ENCODE data around the gene FRYL.

FRYL gene

DNA sequence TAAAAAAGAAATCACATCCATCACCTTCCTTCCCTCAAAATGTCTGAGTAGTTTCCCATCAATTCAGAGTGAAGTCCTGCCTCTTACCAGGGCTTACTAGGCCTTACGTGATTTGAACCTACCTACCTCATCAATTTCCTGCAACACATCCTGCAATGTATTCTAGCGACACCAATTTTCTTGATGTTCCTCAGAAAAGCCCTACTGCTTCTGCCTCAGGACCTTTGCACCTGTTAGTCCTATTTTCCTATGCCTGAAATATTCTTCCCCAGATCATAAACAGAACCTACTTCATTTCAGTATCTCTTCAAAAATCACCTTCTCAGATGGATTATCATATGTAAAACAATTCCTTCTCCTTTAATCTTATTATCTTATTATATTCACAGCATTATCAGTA lies 237.2 kb downstream of the FRYL start:
- DNase-seq: no peak

DNA sequence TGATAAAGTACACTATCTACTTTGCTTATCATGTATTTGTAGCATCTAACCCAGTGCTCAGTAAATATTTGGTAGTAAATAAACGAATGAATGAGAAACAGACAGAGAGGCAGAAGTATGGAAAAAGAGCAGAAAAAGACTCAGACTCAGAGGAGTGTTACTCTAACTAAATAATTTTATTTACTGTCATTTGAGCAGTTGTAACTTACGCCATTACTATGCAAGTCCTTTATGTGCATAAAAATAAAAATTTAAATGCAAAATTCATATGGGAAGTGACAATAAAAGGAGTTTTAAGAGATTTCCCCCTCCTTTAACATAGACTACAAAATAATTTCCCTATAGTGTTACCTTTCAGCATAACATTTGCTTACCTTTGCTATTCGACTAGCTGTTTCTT lies 240.5 kb downstream of the FRYL start:
- DNase-seq: no peak

DNA sequence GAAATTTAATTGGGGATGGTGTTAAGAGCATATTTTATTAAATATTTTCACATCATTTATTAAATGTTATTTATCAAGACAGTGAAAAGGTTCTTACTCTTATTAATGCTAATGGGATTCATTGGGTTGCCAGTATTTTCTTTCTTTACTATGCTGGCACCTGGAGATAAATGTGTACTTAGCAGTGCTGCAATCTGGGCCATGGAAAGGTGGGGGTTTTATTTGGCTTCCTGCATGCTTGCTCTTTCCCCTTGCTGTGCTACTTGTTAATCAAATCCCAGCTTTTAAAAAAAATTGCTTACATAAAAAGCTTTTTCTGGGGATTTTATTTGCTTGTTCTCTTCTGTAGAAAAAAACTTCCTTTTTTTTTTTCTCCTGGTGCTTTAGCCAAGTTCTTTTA lies 241.7 kb downstream of the FRYL start:
- no peak for DNase-seq

DNA sequence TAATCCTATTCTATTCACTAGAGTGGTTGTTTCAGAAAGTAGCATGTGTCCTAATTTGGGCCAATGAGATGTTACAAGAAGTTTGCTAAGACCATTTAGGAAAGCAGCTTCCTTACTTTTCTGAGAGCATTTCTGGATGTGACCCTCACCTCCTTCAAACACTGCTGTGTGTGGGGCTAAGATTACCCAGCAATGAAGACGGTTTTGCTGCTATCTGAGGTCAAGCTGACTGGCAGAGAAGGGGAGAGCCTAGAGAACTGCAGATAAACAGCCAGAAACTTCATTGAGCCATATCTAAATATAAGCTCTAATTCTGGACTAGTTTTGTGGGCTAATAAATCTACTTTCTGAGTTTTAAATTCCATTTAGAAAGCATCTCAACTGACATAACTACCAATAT lies 253.7 kb downstream of the FRYL start:
- no peak for DNase-seq

DNA sequence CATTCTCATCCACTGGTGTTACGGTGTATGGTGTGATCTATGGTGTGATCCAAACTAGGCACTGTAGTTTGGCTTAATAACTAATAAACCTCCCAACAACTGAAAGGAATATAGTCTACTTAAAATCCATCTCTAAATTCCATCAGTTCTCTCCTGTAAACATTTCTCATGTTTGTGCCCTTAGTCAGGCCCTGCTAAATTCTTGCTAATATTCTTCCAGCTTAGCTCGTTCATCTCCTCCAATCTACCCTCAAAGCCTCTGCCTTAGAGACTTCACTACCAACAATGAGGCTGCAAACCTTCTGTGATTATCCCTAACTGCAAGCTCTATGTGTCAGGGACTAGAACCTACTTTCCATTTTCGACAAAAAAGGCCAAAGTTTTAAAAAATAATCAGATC lies 261.9 kb downstream of the FRYL start:
- DNase-seq: no peak

DNA sequence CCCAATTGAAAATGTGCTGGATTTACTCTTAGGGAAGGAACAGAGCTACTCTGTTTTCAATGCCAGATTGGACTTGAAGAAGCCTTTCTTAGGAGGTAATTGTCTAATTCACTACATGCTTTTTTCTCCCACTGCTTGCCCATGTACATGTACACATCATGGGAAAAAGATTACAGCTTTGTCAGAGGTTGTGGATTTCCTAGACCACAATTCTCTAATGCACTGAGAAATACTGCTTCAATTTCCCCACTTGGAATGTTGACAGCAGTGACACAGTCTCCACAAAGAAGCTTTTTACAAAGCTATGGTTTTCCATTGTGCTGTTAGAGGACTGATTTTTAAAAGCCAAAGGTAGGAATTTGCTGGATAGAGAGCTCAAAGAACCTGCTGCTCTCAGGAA lies 270.5 kb downstream of the FRYL start:
- no peak for DNase-seq

DNA sequence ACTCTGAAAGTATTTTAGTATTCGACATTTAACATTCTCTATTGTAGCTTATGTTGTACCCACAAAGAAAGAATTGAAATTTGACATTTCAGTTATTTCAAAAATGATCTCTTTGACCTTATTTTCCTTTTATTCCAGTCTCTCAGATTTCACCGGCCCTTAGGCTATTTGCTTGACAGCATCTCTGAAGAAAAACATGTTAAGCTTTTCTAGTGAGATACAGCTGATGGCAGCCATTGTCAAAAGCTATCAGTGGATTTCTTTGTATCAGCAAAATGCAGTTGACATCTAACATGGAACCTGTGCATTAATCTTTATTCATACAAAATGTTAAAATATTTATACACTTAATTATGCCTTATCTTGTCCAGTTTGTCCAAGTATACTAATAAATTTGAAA lies 273.4 kb downstream of the FRYL start:
- no peak for DNase-seq

DNA sequence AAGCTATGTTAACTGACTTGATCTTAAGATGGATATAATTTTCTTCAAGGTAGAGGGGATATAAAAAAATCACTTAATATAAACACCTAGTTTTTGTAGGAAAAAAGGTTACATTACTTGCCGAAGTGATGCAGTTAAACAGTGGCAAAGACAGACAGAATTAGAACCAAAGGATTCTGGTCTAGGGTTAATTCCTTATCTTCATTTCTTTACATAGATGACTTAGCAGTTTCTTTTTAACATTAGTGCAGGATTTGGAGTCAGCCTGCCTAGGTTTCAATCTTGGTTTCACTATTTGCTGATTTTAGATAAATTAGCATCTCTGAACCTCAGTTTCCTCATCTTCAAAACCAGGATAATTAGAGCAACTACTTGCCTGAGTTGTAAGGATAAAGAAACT lies 275.7 kb downstream of the FRYL start:
- no peak for DNase-seq

DNA sequence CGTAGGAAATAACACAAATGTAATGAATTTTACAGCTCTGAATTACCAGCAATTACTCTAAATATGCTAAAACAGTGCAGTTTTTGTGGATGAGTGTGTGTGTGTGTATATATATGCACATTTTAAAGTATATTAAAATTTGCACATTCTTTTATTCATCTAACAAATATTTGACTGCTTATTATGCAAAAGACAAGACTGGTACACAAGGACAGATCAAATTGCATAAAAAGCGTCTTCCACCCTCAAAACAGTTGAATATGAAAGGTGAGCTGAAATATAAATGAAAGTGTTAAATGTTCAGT lies 276.1 kb downstream of the FRYL start:
- DNase-seq: no peak

DNA sequence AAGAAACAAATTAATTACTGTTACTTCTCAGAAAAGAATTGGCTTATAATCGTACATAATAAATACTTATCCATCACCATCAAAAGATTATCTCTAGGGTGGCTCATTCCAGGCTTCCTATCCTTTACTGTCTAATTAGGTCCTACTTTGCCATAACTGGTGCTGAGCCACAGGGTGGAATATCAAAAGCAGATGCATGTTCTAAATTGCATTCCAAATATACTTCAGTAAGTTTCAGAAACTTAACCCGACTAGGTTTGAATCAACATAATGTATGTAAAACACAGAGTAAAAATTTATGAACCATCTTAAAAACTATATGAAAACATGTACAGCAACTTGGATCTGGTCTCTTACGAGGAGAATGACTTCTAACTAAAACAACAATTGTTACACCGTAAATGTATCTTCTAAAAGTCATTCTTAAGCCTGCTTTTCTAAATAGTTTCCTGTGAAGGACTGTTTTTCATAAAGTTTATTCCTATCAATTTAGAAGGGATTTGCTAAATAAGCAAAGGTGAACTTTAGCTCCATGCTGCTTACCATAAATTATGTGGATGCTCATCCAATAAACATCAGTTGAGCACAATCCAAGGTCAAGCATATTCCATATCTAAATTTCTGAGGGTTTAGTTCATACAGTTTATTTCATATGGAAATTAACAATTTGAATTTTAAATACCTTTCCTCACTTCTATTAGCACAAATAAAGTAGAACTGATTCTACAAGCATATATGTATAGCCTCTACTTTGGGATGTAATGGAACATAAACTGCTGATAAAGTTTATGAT lies 276.6 kb downstream of the FRYL start:
- DNase-seq: no peak

DNA sequence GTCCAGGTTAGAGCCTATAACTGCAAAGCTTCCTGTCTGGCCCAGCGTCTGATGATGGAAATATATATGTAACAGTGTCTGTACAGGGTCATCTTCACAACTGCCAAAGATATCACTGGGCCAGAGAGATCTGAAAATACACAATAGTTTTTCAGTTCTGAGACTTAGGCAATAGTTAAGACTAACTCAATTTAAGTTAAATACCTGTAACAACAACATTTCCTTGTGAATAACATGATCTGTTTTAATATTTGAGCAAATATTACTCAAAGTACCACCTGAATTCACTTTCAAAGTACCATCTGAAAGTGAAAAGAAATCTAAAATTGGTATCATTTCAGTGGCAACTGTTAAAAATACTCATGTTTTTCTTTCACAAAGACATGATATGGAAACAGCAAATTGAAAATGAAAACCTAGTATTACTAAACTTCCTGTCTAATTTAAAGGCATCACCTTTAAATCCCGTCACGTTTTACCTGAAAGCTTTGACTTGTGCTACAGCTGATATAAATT lies 280.5 kb downstream of the FRYL start:
- no peak for DNase-seq

DNA sequence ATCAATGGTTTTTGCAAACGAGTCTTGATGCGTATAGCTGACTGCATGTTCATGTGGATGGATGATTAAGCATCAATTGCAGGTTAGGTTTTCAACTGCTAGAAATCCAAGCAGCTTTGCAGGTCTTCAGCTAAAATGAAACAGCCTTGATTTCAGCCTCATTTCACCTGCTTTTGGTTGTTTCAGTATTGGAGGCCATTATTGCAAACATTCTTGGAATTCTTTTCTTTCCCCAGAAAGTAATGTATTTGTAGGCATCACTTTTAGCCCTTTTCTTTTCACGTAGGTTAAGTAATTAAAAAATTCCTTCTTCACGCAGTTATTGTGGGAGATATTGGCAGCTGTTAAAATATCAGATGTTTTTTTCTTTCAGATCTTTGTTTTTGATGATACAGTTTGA lies 281.2 kb downstream of the FRYL start:
- no peak for DNase-seq

DNA sequence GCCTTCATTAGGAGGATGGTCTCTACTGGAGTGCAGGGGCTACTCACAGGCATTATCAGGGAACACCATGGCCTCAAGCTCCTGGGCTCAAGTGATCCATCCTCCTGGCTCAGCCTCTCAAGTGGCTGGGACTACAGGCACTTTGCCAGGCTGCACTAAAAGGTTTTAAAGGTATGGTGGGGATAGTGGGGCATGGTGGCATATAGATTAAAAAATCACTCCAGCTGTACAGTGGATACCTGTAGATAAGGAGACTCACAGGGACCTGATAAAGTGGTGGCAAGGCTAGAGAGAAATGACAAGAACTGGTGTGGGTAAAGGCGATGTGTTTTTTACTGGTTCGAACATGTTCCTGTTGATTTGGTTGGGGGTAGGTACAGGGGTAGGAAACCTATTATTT lies 284.1 kb downstream of the FRYL start:
- DNase-seq: no peak

DNA sequence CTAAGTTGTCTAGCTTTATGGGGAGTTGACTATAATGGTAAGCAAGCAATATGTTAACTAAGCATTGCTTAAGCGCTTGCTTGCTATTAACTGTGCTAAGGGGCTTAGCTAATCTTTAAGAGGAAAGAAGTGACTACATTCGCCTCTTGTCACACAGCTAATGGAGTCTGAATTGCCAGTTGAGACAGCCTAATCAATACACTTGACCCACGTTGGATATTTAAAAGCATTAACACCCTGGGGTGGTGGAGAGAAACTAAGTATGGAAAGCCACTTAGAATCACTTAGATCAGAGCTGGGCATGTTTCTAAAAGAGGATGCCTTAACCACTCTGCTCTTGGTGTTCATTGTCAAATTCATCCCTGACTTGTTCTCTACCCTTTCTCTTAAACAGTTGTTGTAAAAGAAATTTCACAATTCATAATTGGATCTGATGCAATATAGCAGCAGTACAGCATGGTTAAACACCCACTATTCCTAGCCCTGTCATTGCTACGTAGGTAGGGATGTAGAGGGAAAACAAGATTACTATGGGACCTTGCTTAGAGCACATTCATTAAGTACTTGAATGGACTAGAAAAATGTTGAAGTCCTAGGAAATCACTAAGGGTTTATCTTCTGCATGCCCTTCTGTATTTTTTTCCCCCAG lies 286.5 kb downstream of the FRYL start:
- no peak for DNase-seq

DNA sequence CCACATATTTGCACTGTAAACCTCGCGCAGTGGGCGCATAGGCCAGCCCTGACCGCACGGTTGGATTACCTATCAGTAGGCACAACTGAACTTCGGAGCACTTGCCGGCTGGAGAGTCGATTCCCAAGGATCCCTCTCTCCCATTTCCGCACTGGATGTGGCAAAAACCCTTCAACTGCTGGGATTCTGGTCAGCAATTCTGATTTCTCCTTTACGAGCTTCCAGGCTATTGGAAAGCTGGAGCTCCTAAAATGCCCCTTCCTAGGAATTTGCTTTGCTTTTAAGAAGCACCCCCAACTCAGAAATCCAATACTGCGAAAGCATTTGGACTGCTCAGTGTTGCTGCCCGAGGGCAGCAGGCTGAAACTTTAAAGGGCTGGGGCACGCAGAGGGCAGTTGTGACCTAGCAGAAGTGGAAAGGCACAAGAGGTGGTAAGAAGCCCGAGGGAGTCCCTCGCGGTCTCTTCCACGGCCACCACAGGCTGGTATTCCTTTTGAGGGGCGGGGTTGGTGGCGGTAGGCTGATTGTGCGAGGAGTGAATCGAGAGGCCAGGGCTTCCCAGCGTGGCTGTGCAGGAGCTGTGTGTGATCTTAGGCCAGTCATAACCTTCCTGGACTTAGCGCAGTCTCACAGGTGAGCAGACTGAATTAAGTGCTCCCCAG lies 288.4 kb downstream of the FRYL start:
- DNase-seq: no peak

DNA sequence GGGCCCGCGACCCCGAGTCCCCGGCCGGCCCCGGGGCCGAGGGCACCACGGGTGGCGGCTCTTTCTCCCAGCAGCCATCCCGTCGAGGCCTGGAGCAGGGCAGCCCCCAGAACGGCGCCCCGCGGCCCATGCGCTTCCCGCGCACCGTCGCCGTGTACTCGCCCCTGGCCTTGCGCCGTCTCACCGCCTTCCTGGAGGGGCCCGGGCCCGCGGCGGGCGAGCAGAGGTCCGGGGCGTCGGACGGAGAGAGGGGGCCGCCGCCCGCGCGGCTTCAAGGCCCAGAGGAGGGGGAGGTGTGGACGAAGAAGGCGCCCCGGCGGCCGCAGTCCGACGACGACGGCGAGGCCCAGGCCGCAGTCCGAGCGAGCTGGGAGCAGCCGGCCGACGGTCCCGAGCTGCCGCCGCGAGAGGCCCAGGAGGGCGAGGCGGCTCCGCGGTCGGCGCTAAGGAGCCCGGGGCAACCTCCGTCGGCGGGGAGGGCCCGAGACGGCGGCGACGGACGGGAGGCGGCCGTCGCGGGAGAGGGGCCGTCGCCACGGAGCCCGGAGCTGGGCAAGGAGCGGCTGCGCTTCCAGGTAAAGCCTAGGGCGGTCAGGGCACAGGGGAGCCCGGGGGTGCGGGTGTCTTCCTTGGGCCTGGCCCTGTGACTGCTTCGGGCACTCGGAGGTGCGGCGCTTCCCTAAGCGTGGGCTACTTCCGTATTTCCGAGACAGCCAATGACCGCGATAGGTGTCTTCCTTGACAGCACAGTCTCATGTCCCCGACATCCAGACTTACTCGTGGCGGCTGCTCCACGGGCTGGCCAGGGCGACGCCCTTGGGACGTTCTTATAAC lies 289.2 kb downstream of the FRYL start:
- no peak for DNase-seq

DNA sequence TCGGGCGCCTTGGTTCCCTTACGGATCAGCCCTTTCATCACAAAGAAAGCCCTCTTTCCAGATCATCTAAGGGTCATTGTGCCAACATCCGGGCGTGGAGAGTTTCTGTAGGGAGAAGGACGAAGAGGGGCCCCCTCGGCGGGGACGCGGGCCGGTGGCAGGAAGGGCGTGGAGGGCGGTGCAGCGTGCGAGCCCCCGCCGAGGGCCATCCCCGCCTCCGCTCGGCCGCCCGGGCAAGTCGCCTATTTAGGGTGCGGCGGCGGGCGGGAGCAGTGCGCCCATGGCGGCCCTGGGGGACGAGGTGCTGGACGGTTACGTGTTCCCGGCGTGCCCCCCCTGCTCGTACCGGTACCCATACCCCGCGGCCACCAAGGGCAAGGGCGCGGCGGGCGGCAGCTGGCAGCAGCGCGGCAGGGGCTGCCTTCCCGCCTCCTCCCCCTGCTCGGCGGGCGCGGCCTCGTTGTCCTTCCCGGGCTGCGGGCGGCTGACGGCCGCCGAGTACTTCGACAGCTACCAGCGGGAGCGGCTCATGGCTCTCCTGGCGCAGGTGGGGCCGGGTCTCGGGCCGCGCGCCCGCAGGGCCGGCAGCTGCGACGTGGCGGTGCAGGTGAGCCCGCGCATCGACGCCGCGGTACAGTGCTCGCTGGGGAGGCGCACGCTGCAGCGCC lies 289.9 kb downstream of the FRYL start, which contains the start of gene ZAR1:
Gene ZAR1, plus strand, starts transcription at position 241 of the 668 bp plus-strand sequence. Its CDS starts 40 bp downstream, at position 281.
- DNase-seq: no peak

DNA sequence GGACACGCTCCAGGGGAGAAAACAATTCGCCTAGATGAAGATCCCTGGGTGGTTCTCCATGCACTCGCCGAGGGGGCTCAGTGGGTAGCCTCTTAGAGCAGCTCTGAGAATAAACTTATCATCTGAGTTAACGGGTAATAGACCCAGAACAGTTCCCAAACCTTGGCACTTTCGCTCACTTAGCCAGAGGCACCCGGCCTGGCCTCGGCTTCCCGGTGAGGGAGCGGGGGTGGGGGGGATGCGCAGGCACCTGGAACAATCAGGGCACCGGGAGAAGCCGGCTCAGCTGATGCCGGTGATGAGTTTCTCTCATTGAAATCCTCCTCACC lies 290.4 kb downstream of the FRYL start:
- no peak for DNase-seq

DNA sequence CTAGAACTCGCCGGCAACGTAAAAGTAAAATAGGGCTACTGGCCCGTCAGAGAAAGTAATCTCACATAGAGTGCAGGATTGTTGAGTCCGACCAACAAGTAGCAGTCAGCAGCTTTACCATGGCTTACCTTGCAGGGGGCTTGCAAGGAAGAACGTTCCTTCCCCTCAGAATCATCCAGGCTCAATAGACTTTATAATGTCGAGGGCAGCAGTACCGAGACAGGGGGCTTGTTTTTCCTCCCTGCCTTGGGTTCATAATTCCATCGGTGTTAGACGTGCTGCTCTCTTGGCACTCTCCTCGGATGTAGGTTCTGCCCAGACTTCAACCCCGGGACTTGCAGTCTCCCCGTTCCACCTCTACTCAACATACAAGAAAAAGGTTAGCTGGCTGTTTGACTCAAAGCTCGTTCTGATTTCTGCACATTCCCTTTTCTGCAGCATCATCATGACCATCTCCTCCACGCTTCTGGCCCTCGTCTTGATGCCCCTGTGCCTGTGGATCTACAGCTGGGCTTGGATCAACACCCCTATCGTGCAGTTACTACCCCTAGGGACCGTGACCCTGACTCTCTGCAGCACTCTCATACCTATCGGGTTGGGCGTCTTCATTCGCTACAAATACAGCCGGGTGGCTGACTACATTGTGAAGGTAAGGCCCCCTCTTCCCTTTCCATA lies 295.4 kb downstream of the FRYL start:
- no peak for DNase-seq

DNA sequence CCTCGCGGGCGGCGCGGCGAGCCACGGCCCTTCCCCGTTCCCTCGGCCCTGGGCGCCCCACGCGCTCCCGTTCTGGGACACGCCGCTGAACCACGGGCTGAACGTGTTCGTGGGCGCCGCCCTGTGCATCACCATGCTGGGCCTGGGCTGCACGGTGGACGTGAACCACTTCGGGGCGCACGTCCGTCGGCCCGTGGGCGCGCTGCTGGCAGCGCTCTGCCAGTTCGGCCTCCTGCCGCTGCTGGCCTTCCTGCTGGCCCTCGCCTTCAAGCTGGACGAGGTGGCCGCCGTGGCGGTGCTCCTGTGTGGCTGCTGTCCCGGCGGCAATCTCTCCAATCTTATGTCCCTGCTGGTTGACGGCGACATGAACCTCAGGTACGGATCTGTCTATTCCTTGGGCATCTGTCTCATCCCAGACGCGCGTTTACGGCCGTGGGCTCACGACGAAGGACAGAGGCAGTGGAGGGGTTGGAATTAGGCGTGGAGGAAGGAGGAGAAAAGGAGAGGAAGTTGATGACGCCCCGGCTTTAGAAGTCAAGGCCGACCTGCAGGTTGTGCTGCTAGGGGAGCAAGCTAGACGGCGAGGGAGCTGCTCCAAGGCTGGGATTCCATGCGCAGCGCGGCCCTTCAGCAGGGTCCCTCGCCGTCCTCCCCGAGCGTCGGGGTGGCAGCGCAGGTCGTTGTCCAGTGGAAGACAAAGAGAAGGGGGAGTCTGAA lies 296.1 kb downstream of the FRYL start:
- DNase-seq: no peak

DNA sequence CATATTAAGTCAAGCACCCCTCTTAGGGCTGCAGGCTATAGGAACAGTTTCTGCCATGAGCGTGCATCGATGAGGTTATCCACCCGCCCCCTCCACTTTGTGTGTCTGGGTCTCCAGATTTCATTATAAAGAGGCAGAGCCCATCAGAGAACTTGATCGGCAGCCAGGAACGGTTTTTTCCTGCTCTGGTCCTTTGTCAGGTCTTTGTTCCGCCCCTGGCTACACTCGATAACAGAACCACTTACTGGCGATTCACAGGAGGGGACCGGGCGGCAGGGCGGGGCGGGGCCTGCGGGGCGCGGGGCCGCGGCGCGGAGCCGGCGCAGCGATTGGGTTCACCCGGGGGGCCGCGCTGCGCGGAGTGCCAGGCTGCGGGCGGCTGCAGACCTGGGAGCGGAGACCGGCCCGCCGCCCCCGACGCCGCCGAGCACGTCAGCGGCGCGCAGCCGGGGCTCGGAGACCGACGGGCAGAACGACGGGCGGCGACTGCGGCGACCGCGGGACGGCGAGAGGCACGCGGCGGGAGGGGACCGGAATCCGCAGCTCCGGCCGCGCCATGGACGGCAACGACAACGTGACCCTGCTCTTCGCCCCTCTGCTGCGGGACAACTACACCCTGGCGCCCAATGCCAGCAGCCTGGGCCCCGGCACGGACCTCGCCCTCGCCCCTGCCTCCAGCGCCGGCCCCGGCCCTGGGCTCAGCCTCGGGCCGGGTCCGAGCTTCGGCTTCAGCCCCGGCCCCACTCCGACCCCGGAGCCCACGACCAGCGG lies 296.9 kb downstream of the FRYL start, which contains the start of gene SLC10A4:
Gene SLC10A4, plus strand, starts transcription at position 338 of the 771 bp plus-strand sequence. Its CDS starts 219 bp downstream, at position 557.
- no peak for DNase-seq
